K562 (cell line): Measurements from ENCODE around the gene YTHDC2. TPM values are rescaled to one million over a fixed set of nuclear protein-coding genes. Genes with fewer than 3 reads are reported as not detected.

ENCODE experiments used
- ATAC-seq: fragments of 200-7000 bp; cut with Tn5 transposase; 3 replicates; pipeline ENCODE4 v1.9.1; 2020; ENCODE audit warnings: moderate library complexity
- BruUV-seq: library from RNA; stranded (reverse); fragments of 400-500 nt; replicated peaks from 2 replicates; lab custom pipeline; 2021; lab: Mats Ljungman, UMichigan
- CTCF ChIA-PET: fragments of 300-600 bp; formaldehyde crosslinking; extraction: SDS; loops from one replicate; lab custom pipeline; 2021; ENCODE audit warnings: low intra/inter-chr PET ratio; lab: Yijun Ruan, JAX
- POLR2A ChIA-PET: fragments of 300-600, 350-650 bp; sonication (Branson Sonifier 250); formaldehyde crosslinking; extraction: SDS; loops from one replicate; lab custom pipeline; 2021; ENCODE audit warnings: antibody characterized with exemption, inconsistent platforms; lab: Yijun Ruan, JAX
- DNase-seq, 4 experiments: peaks; one replicate each; pipeline versions ENCODE4 v3.0.0 to v3.0.0-alpha.2; 2011 to 2018; ENCODE audit warnings: low spot score in 3 of 4, mixed read lengths in 3 of 4; ENCODE audit errors: extremely low read depth in 1 of 4
- FAIRE-seq: peaks from 2 replicates; lab custom pipeline; 2011; peaks lifted over from hg19 to GRCh38; lab: Jason Lieb, UNC
- H2AFZ ChIP-seq: 2 replicates; pipeline ENCODE4 v1.6.0; 2011; ENCODE audit warnings: low read depth, low read length, control low read depth, inconsistent platforms
- H3K27ac ChIP-seq: fragments of 200-600 bp; 3 replicates; pipeline ENCODE4 v1.8.0; 2011; ENCODE audit warnings: low read depth, mild to moderate bottlenecking, control low read depth, inconsistent platforms, low read length, moderate library complexity, mixed read lengths; ENCODE audit errors: extremely low read depth
- H3K27me3 ChIP-seq, 2 experiments: fragments of 300-600 bp in 1 of 2; 2 replicates in 1 of 2; 3 replicates in 1 of 2; pipeline versions ENCODE4 v1.6.0 to v1.8.0; 2011; ENCODE audit warnings: inconsistent platforms in 2 of 2, low read length in 2 of 2, mild to moderate bottlenecking in 1 of 2, mixed read lengths in 1 of 2, moderate library complexity in 1 of 2; ENCODE audit not compliant: control insufficient read depth in 2 of 2, insufficient read depth in 2 of 2
- H3K36me3 ChIP-seq: fragments of 300-600 bp; 3 replicates; pipeline ENCODE4 v1.8.0; 2011; ENCODE audit warnings: mild to moderate bottlenecking, low read length, inconsistent platforms; ENCODE audit not compliant: control insufficient read depth, insufficient read depth
- H3K4me1 ChIP-seq, 2 experiments: fragments of 200-600 bp in 1 of 2; replicated peaks in 1 of 2; 2 replicates in 1 of 2; 3 replicates in 1 of 2; pipeline versions ENCODE4 v1.5.1 to v1.8.0; 2011; ENCODE audit warnings: inconsistent platforms in 2 of 2, low read length in 2 of 2, mild to moderate bottlenecking in 1 of 2, mixed read lengths in 1 of 2, moderate library complexity in 1 of 2; ENCODE audit not compliant: control insufficient read depth in 2 of 2, insufficient read depth in 2 of 2
- H3K4me2 ChIP-seq: 2 replicates; pipeline ENCODE4 v1.6.1; 2011; ENCODE audit warnings: low read length, control low read depth, inconsistent platforms, mixed read lengths; ENCODE audit not compliant: insufficient read depth
- H3K4me3 ChIP-seq: fragments of 200-600 bp; sonication (generic), shearing (Covaris generic); 2 replicates; pipeline ENCODE4 v1.5.1; 2016; ENCODE audit warnings: control low read depth, inconsistent platforms
- H3K79me2 ChIP-seq: fragments of 200-600 bp; 3 replicates; pipeline ENCODE4 v1.8.0; 2011; ENCODE audit warnings: low read length, inconsistent platforms; ENCODE audit not compliant: control insufficient read depth, insufficient read depth
- H3K9ac ChIP-seq, 2 experiments: 2 replicates each; pipeline versions ENCODE4 v1.6.0 to v1.6.1; 2011; ENCODE audit warnings: low read depth in 2 of 2, low read length in 2 of 2, control low read depth in 1 of 2, inconsistent platforms in 1 of 2, mild to moderate bottlenecking in 1 of 2, mixed read lengths in 1 of 2; ENCODE audit not compliant: insufficient read depth in 1 of 2
- H3K9me1 ChIP-seq: one replicate; pipeline ENCODE4 v1.6.0; 2011; ENCODE audit warnings: inconsistent platforms, mild to moderate bottlenecking, low read length, moderate library complexity; ENCODE audit not compliant: control insufficient read depth, insufficient read depth
- H3K9me3 ChIP-seq: replicated peaks from 2 replicates; pipeline ENCODE4 v1.5.1; 2011; ENCODE audit warnings: low read depth, low read length, inconsistent platforms; ENCODE audit not compliant: control insufficient read depth, insufficient read depth
- H4K20me1 ChIP-seq: replicated peaks from 2 replicates; pipeline ENCODE4 v1.6.1; 2011; ENCODE audit warnings: low read length, inconsistent platforms, mixed read lengths; ENCODE audit not compliant: control insufficient read depth, insufficient read depth
- CEBPG ChIP-seq, 3 experiments: fragments of 200-800 bp in 1 of 3; sonication (Bioruptor generic) in 1 of 3; sonication (generic) in 1 of 3; formaldehyde crosslinking in 1 of 3; IDR thresholded peaks in 2 of 3; conservative IDR thresholded peaks in 1 of 3; 2 replicates each; pipeline versions ENCODE4 v1.6.1 to v1.8.0; 2016 to 2022; ENCODE audit warnings: missing compliant biosample characterization in 2 of 3, missing genetic modification characterization in 2 of 3, mild to moderate bottlenecking in 1 of 3, missing genetic modification reagents in 1 of 3
- CHCHD3 ChIP-seq: fragments of 250-450 bp; sonication (Bioruptor Pico); IDR thresholded peaks from 2 replicates; pipeline ENCODE4 v2.1.2; 2022; ENCODE audit warnings: mild to moderate bottlenecking
- CREB3 ChIP-seq: fragments of 450-650 bp; conservative IDR thresholded peaks from 2 replicates; pipeline ENCODE4 v1.6.1; 2016; ENCODE audit warnings: missing genetic modification characterization, low read depth, mild to moderate bottlenecking, missing compliant biosample characterization, moderate library complexity
- ERF ChIP-seq: fragments of 450-650 bp; formaldehyde crosslinking; IDR thresholded peaks from 2 replicates; pipeline ENCODE4 v1.4.0; 2020; ENCODE audit warnings: mild to moderate bottlenecking, mixed read lengths
- ZNF764 ChIP-seq: fragments of 250-450 bp; sonication (Bioruptor Pico); IDR thresholded peaks from 2 replicates; pipeline ENCODE4 v1.4.0; 2020; ENCODE audit warnings: low read depth, mild to moderate bottlenecking, moderate library complexity
- WGBS: fragments of 100-300 bp; shearing (Covaris generic); methylation state at CpG from one replicate; pipeline ENCODE4 v1.1.6; 2016; ENCODE audit warnings: low coverage, mixed read lengths; ENCODE audit not compliant: insufficient coverage; ENCODE audit errors: missing lambda C conversion rate; 5-methylcytosine and 5-hydroxymethylcytosine counted together
- in situ Hi-C: fragments of 300-500 bp; cut with MboI; formaldehyde crosslinking; loops from 4 replicates; pipeline ENCODE4 v1.15.0; 2018; ENCODE audit warnings: inconsistent platforms, mixed read lengths
- intact Hi-C: fragments of 100-400 bp; cut with micrococcal nuclease; formaldehyde crosslinking; loops from 2 replicates; pipeline ENCODE4 v1.14.2; 2022
- polyA plus RNA-seq, 8 experiments: library from polyadenylated mRNA; depleted of rRNA in 4 of 8; stranded (reverse) in 5 of 8; unstranded in 3 of 8; fragments of >200 nt; fragmentation: Nextera tagmentation in 2 of 8; fragmentation: Illumina TruSeq in 1 of 8; extraction: Ambion mirVana in 2 of 8; extraction: Trizol in 1 of 8; gene quantifications; 2 replicates each; pipeline versions ENCODE4 v1.2.1 to v1.2.3, GENCODE V29; 2011 to 2014; ENCODE audit warnings: inconsistent platforms in 1 of 8, missing spikeins in 1 of 8
- total RNA-seq, 7 experiments: library from RNA; depleted of rRNA in 6 of 7; stranded (reverse); fragments of >200 nt in 6 of 7; fragmentation: Illumina TruSeq in 2 of 7; extraction: Trizol in 2 of 7; gene quantifications; 2 replicates each; pipeline versions ENCODE4 v1.2.1 to v1.2.3, GENCODE V29; 2011 to 2021; ENCODE audit warnings: low replicate concordance in 1 of 7
- TF ChIP-seq, protein P1 (sequence below), 2 experiments: fragments of 450-650 bp; IDR thresholded peaks; 2 replicates each; pipeline ENCODE4 v1.6.1; 2018; ENCODE audit warnings: mild to moderate bottlenecking in 2 of 2, low read depth in 1 of 2; ENCODE audit not compliant: partially characterized antibody in 2 of 2
- TF ChIP-seq, protein P2 (sequence below), 2 experiments: fragments of 450-650 bp in 1 of 2; sonication (generic) in 1 of 2; formaldehyde crosslinking in 1 of 2; IDR thresholded peaks in 1 of 2; conservative IDR thresholded peaks in 1 of 2; 2 replicates each; pipeline versions ENCODE4 v1.6.1 to v1.8.1; 2016 to 2023; ENCODE audit warnings: mild to moderate bottlenecking in 2 of 2, moderate library complexity in 2 of 2, inconsistent platforms in 1 of 2, missing genetic modification reagents in 1 of 2

Gene YTHDC2
- total and polyA plus RNA-seq, 9 of the 15 experiments (the other 6 are each of a cell fraction or from before 2014, with no cell fraction given) = 2.7 to 21.6 (median 15.9) TPM

DNA sequence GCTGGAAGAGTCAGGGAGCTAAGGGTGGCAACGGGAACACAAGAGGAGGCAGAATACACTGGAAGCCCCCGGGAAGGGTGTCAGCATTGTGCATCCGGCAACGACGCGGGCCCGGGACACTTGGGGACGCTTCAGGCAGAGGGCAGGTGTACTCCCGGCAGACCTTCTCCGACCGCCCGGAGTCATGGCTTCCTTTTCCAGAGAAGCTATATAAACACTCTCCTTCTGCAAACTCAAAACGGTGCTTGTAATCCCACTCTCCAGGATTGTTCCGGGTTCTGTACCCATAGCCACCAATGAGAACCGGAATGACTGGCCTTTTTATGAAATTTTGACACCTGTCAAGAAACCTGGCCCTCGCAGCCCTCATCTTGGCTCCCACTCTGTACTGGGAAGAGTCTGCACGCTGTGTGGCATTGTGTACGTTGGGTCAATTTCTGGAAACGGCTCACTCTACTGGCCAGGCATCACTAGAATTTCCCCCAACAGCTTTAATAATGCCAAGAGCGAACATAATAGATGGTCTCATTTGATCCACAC lies 24.8 kb upstream of the YTHDC2 start:
- BruUV-seq = no TSS peak
- Histone ChIP-seq H3K27ac (no peak overlapping the region), H3K36me3 (no peaks in the 10 kb centered on the region), H3K9me1 (no peaks in the 10 kb centered on the region), H3K4me2 (no peak overlapping the region), H3K4me3 (no peak overlapping the region), H3K4me1 (peaks cover 0 to 12% of the 10 kb centered on the region in 2 experiments; a peak in 2 of 5 replicates), H3K9me3 (peaks cover 3% of the 10 kb centered on the region), H3K27me3 (peaks cover 5 to 24% of the 10 kb centered on the region in 2 experiments; a peak in 3 of 5 replicates), H3K79me2 (no peaks in the 10 kb centered on the region), H3K9ac (no peak overlapping the region), H2AFZ (no peak overlapping the region), H4K20me1 (no peaks in the 10 kb centered on the region)
- ATAC-seq = no peak
- in situ Hi-C loops (no loop called here), intact Hi-C loops (no loop called here)
- TF ChIP-seq ERF (no peak), CREB3 (tag) (no peak), CHCHD3 (no peak), ZNF764 (CRISPR knock-in tag) (no peak)
- no peak for DNase-seq
- WGBS = 24% methylated on average over 15 of the region's 20 CpGs
- FAIRE-seq = no peak
- CTCF ChIA-PET = no interaction called here
- POLR2A ChIA-PET = no interaction called here

DNA sequence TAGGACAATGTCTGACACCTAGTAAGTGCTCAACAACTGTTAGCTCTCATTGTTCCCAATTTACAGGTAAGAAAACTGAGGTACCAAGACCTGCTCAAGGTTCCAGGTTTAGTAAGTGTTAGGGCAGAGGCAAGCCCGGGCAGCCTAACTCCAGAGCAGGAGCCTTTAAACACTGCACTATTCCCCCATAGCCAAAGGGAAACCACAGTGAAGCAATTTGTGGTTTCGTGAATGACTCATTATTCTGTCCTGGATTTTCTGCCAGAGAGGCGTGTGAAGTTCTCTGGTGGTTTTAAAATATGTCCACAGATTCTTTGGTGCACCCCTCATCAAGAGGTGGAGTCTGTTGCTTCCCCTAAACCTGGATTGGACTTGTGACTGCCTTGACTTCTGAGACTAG lies 24.2 kb upstream of the YTHDC2 start:
- H3K4me3 ChIP-seq = no peak overlapping the region
- H3K4me2 ChIP-seq = no peak overlapping the region
- no peaks in the 10 kb centered on the region for H3K36me3 ChIP-seq
- no peak overlapping the region for H3K9ac ChIP-seq
- BruUV-seq = no TSS peak
- no peaks in the 10 kb centered on the region for H3K79me2 ChIP-seq
- FAIRE-seq (no peak), DNase-seq (no peak), ATAC-seq (no peak)
- peaks cover 5 to 24% of the 10 kb centered on the region in 2 experiments; a peak in 3 of 5 replicates for H3K27me3 ChIP-seq
- intact Hi-C loops (no loop called here), in situ Hi-C loops (no loop called here)
- H3K9me3 ChIP-seq = peaks cover 3% of the 10 kb centered on the region
- no peaks in the 10 kb centered on the region for H4K20me1 ChIP-seq
- H3K4me1 ChIP-seq = peaks cover 0 to 12% of the 10 kb centered on the region in 2 experiments; a peak in 2 of 5 replicates
- CTCF ChIA-PET = no interaction called here
- no peak overlapping the region for H2AFZ ChIP-seq
- no peak overlapping the region for H3K27ac ChIP-seq
- H3K9me1 ChIP-seq = no peaks in the 10 kb centered on the region
- POLR2A ChIA-PET = no interaction called here
- WGBS = 0% methylated on average over 3 of the region's 3 CpGs
- TF ChIP-seq, protein P1, sequence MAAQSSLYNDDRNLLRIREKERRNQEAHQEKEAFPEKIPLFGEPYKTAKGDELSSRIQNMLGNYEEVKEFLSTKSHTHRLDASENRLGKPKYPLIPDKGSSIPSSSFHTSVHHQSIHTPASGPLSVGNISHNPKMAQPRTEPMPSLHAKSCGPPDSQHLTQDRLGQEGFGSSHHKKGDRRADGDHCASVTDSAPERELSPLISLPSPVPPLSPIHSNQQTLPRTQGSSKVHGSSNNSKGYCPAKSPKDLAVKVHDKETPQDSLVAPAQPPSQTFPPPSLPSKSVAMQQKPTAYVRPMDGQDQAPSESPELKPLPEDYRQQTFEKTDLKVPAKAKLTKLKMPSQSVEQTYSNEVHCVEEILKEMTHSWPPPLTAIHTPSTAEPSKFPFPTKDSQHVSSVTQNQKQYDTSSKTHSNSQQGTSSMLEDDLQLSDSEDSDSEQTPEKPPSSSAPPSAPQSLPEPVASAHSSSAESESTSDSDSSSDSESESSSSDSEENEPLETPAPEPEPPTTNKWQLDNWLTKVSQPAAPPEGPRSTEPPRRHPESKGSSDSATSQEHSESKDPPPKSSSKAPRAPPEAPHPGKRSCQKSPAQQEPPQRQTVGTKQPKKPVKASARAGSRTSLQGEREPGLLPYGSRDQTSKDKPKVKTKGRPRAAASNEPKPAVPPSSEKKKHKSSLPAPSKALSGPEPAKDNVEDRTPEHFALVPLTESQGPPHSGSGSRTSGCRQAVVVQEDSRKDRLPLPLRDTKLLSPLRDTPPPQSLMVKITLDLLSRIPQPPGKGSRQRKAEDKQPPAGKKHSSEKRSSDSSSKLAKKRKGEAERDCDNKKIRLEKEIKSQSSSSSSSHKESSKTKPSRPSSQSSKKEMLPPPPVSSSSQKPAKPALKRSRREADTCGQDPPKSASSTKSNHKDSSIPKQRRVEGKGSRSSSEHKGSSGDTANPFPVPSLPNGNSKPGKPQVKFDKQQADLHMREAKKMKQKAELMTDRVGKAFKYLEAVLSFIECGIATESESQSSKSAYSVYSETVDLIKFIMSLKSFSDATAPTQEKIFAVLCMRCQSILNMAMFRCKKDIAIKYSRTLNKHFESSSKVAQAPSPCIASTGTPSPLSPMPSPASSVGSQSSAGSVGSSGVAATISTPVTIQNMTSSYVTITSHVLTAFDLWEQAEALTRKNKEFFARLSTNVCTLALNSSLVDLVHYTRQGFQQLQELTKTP (IDR thresholded peaks at IDR 0.05; ENCODE audit: low read depth in 1 of 2, partially characterized antibody in 2 of 2) = no peak
- TF ChIP-seq, protein P2, sequence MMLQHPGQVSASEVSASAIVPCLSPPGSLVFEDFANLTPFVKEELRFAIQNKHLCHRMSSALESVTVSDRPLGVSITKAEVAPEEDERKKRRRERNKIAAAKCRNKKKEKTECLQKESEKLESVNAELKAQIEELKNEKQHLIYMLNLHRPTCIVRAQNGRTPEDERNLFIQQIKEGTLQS (IDR thresholded peaks at IDR 0.05) = peak; percentile 16; the same call in 1 of the 2 replicates
- TF ChIP-seq, protein P2 (CRISPR knock-in tag; conservative IDR thresholded peaks at IDR 0.05) = no peak
- no peak for TF ChIP-seq CEBPG (CRISPR knock-in tag; IDR thresholded peaks at IDR 0.05)
- peak in 1 of 2 experiments; percentile 50; a peak in 1 of 4 replicates for TF ChIP-seq CEBPG (tag; conservative IDR thresholded peaks at IDR 0.05 in 1 of 2, IDR thresholded peaks at IDR 0.05 in 1 of 2)
